ENCODE data around the gene ADAM19.

The ADAM19 gene

DNA sequence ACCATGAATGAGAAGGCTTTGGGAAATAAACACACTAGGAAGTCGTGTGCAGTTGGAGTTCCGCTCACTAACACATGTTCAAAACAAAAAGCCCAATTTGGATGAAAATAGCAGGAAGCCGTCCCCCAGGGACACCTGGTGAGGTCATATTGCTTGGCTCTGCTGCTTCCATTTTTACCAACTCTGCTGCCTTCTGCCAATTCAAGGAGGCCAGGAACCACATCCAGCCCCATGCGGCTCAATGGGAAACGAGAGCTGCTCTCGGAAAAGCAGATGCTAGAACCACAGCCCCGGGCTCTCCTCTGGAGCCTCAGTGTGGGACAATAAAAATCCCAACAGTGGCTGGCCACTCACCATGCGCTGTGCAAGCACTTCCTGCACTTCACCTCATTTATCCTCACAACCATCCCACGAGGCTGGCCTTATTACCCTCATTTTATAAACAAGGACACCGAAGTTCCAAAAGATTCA lies 13.4 kb downstream of the ADAM19 start:
- no peak for FAIRE-seq

- FAIRE-seq = no peak
These were observed 14.5 kb downstream of the ADAM19 start for GRCh38 chr5:157561110-157561509.

DNA sequence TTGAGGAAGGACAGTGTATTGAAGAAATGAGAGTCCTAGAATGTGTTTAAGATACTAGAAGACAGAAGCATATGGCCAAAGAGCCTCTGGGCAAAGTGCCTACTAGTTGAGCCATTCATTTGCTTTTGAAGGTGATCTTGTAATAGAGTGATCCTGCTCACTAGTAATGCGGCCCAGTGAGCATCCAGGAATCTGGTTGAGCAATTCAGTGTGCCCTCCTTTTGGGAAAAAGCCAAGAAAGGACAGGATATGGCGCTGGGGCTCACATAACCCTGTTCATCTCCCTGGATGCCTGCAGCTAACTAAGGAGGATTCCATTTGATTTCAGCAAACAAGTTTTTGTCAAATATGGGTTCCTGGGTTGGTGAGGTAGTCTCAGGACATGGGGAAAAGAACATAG lies 16.3 kb downstream of the ADAM19 start:
- FAIRE-seq = no peak

- FAIRE-seq = no peak
These were observed 16.9 kb downstream of the ADAM19 start for GRCh38 chr5:157558681-157559080.

GRCh38 chr5:157558041-157558595 lies 17.5 kb downstream of the ADAM19 start:
- FAIRE-seq = no peak

DNA sequence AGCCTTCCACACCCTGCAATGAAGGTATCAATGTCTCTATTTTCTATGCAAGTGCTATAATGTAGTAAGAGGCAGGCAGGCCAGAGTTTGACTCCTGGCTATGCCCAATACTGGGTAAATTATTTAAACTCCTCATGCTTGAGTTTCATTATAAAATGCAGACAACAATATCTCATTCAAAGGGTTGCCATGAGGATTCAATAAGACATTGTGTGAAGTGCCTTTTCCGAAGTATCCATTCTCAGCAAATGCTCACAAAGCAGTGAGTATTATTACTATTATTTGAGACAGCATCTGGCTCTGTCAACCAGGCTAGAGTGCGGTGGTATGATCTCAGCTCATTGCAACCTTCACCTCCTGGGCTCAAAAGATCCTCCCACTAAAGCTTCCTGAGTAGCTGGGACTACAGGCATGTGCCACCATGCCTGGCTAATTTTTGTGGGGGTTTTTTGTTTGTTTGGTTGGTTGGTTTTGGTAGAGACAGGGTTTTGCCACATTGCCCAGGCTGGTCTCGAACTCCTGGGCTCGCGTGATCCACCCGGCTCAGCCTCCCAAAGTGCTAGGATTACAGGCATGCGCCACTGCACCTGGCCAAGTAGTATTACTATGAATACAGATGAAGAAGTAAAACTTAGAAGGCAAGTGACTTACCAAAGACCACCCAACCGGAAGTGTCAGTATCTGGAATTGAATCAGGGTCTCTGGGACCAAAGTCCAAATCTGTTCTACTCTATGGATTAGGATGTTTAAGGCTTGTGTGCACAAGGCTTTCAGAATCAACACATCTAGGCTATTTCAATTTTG lies 18.8 kb downstream of the ADAM19 start:
- no peak for FAIRE-seq

DNA sequence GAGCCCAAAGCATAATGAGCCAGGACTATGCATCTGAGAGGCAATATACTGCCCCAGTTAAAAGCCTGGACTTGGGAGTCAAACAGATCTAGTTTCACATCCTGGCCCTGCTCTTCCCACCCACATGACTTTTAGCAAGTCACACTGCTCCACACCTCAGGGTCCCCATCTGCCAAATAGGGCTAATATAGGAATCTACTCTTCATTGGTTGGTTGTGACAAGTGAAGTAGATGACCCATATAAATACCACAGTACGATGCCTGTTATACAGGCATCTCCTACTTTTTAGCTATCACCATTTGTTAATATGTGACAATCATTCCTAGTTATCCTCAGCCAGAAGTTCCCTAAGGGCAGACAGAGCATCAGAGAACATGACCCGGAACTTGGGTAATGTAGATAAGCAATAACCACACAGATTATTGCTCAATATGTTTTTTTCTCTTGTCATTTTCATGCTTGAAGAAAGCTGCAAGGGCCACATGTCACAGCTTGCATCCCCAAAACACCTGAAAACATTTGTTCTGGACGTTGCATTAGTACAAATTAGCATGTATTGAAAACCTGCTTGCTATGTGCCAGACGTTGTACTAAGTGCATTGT lies 20.4 kb downstream of the ADAM19 start:
- no peak for FAIRE-seq

DNA sequence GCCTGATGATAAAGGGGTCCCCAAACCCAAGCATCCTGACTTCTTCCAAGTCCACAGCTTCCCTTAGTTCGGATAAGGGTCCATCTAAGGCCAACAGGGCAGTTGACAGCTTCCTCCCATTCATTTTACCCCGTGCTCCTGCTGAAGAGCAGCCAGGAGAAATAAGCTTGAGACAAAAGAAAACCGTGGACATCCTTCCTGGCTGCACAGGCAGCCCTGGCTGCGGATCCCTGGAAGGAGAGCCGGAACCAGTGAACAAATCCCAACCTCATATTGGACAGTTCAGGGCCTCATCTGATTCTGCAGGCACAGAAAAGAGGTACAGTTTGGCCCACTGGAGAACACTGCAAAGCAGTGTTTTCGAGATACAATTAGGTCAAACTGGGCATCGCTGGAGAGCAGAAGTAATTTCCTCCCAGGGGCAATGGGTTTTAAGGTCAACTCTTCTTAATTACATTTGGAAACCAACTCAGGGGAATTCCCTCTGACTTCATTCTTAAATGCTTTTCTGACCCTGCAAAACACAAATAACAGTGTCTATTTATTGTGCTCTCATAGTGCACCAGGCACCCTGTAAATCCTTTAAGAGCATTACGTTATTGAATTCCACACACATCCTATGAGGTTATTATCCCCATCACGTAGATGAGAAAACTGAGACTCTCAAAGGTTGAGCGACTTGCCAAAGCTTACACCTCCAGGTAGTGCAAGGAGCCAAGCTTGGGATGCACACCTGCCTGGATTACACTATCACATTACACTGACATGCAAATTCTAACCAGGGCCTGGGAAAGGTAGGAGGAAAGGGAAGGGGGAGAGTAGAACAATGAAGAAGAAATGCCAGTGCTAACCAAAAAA lies 21.2 kb downstream of the ADAM19 start:
- FAIRE-seq = no peak

GRCh38 chr5:157552650-157553049 lies 22.9 kb downstream of the ADAM19 start:
- no peak for FAIRE-seq

DNA sequence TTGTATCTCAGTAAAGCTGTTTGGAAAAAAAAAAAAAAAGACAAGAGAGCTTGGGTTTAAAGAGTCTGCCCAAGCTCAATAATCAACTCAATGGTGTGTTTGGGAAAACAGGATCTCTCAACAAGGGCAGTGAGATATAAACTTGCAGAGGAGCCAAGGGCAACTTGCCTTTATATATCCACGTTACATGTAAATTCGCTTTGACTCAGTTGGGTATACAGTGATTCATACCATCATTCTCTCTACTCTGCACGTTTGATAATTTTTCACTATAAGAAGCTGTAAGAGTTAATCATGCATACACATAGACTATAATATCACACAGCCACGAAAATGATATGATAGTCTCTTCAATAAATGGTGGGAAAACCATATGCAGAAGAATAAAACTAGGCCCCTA lies 24.9 kb downstream of the ADAM19 start:
- no peak for FAIRE-seq

GRCh38 chr5:157549954-157550549 lies 25.5 kb downstream of the ADAM19 start:
- FAIRE-seq = no peak

DNA sequence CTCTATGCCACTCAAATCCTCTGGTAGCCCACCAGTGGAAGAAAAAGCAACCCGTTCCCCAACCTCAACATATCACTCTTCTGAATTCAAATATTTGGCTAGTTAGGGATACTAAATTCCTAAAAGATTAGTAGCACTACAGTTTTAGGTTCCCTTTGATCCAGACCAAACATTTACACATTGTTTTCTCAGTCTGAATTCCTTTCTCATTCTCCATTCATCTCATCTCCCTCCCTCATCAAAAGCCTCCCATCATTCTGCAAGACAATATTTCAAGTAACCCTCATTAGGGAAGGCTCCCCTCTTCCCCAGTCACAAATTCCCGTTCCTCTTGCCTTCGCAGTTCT lies 26.3 kb downstream of the ADAM19 start:
- FAIRE-seq = no peak

DNA sequence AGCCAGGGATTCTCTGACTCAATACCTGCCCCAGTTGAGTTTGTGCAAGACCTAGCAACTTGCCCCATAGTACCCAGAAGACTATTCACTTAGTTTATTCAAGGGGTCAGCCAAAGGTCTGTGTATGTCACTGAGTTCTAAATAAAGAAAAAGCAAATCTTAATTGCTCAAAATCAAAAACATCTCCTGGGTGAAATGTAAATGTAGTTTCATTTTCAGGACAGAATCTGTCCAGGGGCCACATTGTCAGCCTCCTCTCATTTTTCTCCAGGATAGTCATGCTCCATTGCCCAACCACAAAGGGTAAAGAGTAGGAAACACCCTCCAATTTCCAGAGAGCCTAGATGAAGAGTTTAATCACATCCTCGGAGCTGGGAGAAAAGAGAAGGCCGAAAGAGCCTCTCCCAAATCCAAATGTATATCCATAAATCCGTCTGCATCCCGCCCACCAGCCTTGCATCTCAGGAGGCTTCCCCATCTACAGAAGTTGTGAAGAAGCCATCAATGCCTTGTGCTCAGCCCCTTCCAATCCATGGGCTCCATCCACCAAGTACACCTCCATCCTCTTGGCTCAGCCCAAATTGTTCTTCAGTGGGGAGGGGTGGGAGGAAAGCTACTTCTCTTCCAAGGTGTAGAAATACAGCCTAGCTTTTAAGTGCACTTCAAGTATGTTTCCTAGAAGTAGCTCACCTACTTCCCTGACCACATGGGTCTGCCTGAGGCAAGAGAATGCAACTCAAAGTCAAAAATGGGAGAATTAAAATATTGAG lies 26.9 kb downstream of the ADAM19 start:
- no peak for FAIRE-seq

- no peak for FAIRE-seq
These were observed 27.5 kb downstream of the ADAM19 start for GRCh38 chr5:157547941-157548512.

- no peak for FAIRE-seq
These were observed 29.0 kb downstream of the ADAM19 start for GRCh38 chr5:157546456-157547100.

DNA sequence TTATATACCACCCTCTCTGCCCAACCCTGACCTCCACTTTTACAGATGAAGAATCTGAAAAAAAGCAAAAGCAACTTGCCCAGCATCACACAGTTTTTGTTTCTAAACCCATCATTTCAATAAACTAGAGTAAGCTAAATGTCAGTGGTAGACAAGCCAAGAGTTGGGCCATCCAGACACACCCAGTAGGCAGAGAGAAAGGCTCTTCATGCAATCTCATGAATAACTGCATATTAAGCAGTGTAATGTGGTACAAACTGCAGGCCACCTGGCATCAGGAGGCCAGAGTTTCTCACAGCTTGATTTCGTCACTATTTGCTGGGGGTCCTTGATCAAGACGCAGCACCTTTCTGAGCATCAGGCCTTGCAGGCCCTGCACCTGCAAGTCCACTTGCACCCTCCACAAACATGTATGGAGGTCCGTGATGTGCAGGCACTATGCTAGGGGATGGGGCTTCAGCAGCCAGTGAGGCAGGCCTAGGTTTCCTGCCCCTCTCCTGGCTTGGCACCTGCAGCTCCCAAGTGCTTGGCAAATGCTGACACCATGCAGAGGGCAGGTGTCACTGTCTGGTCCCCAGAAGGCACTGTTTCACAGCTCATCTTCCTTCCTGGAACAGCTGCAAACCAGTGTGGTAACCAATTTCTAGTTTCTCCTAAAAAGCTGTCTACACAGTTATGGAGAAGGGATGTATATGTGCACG lies 29.8 kb downstream of the ADAM19 start:
- no peak for FAIRE-seq

- no peak for FAIRE-seq
These were observed 31.0 kb downstream of the ADAM19 start for GRCh38 chr5:157544623-157544989.

DNA sequence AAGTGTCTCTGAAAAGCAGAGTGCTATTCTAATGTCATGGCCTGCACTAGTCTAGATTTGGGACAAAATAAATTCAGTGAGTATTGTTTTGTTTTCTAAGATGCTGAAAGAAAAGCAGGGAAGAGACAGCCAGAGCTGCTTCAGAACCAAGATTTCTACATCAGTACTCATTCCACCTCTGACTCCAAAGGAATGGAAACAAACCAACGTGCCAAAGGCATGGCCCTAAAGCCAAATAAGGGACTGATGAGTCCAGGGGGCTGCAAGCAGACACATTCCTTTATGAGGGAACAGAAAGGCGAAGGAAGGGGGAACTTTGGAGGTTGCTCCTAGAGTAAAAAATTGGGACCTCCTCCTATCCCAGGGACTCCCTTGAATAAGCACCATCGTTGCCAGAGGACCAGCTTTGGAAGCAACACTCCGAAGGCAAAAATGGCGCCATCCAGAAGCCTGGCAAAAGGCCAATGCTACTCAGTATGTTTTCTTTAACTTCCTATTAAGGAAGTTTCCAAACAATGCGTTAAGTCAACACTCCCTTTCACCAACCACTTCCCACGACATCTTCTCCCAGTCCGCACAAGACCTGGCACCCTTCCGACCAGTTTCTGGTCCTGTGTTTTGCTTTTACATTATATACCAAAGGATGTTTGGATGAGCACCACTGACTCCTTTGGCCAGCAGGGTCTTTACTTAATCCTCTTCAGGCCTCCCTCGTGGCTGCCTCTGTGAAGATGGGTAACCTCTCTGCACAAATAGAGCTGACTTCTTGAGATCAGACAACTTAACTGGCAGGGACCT lies 31.6 kb downstream of the ADAM19 start:
- no peak for FAIRE-seq

DNA sequence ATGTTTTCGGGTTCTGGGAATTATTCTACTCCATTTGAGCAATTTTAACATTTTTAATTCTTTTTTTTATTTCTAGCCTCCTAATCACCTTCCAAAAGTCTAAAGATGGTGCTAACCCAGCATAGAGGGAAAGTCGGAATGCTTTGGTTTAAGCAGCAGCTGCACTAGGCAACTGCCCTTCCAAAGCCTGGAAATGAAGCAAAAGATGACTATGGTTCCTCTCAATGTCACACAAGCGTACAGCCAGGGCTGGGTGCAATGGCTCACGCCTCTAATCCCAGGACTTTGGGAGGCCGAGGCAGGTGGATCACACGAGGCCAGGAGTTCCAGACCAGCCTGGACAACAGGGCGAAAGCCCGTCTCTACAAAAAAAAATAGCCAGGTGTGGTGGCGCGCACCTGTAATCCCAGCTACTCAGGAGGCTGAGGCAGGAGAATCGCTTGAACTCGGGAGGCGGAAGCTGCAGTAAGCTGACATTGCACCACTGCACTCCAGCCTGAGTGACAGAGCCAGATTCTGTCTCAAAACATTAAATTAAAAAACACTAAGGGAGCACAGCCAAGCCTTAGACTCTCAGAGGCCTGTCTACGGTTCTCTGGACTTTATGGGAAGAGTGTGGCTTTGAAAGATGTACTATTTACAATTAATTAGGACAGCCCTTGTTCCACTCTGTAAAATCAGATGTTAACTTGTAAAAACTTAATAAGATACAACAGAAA lies 33.1 kb downstream of the ADAM19 start:
- FAIRE-seq = no peak
